Stimulated activated CD8-positive, alpha-beta memory T cell treated with anti-CD3 and anti-CD28 coated beads, Interleukin-2, amount 100 ng/mL, for 1 hour (primary cell): ENCODE measurements around the gene GMPR2.
"Not testable (repeated sequence)": the region's sequence is repeated elsewhere in the genome, so short reads cannot be mapped to it uniquely, and the experiment has no call there.

Source experiments
- DNase-seq, 2 donors: peaks; one replicate each; pipeline ENCODE4 v3.0.0-alpha.2; 2020; ENCODE audit warnings: low read depth in 2 of 2

Gene GMPR2

DNA sequence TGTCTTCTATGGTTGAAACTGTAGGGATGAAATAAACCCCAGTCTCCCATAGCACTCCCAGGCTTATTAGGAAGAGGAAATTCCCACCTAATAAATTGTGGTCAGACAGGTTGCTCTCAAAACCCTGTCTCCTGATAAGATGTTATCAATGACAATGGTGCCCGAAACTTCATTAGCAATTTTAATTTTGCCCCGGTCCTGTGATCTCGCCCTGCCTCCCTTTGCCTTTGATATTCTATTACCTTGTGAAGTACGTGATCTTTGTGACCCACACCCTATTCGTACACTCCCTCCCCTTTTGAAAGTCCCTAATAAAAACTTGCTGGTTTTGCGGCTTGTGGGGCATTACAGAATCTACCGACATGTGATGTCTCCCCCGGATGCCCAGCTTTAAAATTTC is 30.2 kb upstream of the GMPR2 start:
- DNase-seq: not testable (repeated sequence)

- not testable (repeated sequence) for DNase-seq
Observed at GRCh38 chr14:24203249-24203886, 29.4 kb upstream of the GMPR2 start.

DNA sequence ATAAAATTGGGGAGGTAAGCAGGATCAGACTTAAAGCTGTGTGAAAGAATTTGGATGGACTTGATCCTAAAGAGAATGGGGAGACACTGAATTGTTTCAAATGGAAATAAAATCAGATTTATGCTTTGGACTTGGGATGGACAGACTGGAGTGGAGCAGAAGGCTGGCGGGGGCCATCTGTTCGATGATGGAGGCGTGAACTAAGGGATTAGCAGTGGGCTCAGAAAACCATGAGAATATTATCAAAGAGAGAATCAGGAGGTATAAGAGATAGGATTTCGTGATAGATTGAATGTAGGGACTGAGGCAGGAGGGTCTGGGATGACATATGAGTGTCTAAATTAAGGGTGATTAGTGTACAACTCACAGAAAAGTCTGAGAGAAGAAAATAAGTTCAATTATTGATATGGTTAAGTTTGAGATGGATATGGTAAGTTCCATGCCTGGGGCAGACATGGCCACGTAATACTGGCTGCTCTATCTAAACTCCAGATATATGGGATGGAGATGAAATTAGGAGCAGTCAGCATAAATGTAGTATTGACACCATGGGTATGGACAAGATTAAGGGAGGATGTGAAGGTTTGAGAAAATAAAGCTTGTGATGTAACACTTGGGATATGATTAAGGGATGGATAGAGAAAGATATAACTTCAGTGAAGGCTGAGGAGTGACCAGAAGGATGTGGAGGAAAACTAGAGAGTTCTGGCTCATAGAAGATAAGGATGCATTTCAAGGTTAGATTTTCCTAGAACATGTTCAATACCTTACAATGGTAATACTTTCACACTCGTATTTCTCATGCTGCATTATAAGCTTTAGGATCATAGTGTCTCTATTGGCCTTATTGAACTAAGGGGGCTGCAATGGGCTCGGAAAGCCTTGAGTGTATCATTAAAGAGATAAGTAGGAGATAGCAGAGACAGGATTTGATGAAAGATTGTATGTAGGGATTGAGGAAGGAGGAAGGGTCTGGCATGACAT is 28.3 kb upstream of the GMPR2 start:
- DNase-seq: no peak

DNA sequence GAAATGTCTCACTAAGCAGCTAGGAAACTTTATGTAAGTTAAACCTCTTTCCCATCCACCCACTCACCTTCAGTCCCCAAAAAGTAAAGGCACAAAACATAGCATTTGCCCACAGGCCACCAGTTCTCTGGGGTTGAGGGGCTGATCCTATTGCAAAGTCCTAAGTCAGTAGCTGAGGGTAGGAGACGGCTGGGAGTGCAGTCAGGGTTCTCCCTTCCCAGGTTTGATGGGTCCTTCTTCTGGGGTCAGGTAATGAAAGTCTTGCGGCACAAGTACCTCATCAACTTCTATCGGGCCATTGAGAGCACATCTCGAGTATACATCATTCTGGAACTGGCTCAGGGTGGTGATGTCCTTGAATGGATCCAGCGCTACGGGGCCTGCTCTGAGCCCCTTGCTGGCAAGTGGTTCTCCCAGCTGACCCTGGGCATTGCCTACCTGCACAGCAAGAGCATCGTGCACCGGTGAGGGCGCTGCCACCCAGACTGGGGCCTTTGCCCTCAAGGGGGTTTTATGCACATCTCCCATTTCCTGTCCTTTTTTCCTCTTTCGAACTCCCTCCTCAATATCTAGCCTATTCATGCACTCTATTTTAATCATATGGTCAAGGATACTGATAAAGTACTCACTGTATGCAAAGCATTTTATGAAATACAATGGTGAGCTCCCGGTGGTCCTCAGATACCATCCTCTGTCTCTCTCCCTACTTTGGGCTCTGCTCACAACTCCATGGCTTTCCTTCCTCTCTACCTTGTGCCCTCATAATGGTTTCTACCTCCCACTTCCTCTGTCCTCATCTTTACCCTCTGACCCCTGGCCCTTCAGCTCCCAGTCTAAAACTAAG is 26.2 kb upstream of the GMPR2 start:
- DNase-seq: no peak

DNA sequence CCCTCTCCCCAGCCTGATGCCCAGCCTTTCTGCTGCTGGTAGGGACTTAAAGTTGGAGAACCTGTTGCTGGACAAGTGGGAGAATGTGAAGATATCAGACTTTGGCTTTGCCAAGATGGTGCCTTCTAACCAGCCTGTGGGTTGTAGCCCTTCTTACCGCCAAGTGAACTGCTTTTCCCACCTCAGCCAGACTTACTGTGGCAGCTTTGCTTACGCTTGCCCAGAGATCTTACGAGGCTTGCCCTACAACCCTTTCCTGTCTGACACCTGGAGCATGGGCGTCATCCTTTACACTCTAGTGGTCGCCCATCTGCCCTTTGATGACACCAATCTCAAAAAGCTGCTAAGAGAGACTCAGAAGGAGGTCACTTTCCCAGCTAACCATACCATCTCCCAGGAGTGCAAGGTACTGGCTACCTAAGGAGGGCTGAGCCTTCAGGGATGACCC is 25.6 kb upstream of the GMPR2 start:
- no peak for DNase-seq

DNA sequence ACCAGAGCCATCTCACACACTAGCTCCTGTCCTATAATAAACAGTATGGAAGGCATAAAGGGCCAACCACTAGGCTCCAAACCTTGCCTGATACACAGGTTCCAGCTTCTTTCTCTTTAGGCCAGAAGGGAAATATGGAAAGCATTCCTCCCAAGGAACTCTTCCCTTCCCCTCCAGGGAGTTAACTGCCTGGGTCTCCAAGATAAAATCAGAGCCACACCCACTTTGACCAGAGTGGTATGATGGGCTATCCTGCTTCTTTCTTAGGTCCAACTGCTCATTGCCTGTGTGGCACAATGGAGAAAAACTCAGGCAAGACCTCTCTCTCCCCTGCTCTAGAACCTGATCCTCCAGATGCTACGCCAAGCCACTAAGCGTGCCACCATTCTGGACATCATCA is 25.1 kb upstream of the GMPR2 start:
- DNase-seq: no peak

DNA sequence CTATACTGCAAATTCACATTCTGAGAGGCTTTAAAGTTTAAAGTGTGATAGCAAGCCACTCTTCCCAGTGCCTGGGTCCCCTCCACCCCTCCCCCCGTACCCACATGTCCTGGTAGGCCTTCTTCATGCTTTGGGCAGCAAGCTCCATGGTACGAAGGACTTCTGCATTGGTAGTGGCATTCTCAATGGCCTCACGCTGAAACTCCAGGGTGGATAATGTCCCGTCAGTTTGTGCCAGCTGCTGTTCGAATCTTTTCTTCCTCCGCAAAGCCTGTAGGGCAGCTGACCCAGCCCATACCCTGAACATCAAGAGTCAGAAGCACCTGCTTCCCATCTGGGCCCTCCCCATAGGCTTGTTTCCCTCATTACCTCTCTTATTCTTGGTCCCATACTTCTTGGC is 21.4 kb upstream of the GMPR2 start:
- DNase-seq: no peak

- peak; percentile 92 to 93 for DNase-seq
Observed at GRCh38 chr14:24212924-24213865, 19.5 kb upstream of the GMPR2 start, which contains the start of gene CHMP4A. Gene CHMP4A, minus strand, starts transcription at chr14:24213488. Its CDS starts 49 bp downstream, at chr14:24213439.

DNA sequence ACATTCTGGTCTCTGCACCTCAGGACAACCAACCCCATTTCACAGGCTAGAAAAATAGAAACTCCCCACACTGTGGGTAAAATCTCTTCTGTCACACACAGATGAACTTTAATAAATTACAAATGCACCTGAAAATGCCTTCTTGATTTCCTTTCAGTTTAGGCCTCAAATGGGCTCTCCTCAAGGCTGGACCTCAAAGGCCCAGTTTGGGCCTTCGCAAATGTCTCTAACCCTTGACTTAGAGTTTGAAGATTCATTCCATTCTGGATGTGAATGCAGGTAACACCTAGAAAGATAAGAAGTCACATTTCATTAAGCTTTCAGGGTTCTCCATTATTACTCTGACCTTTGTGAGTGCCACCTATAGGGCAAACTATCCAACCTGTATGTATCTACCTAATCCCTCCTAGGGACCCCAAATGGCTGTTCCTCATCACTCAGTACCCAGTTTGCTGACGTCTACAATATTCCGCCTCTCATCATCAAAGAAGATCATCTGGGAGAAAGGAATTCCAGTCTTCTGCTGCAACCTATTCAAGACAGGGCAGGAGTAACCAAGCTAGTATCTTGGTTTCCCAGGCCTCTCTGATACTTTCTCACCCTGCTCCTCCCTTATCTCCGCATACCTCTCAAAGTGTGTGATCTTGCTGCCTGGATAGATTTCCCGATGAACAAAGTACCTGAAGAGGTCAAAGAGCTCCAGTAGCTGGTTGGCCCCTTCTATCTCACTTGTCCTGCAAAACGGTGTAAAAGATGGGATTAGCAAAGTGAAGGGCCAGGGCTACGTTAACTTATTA is 18.7 kb upstream of the GMPR2 start:
- no peak for DNase-seq

DNA sequence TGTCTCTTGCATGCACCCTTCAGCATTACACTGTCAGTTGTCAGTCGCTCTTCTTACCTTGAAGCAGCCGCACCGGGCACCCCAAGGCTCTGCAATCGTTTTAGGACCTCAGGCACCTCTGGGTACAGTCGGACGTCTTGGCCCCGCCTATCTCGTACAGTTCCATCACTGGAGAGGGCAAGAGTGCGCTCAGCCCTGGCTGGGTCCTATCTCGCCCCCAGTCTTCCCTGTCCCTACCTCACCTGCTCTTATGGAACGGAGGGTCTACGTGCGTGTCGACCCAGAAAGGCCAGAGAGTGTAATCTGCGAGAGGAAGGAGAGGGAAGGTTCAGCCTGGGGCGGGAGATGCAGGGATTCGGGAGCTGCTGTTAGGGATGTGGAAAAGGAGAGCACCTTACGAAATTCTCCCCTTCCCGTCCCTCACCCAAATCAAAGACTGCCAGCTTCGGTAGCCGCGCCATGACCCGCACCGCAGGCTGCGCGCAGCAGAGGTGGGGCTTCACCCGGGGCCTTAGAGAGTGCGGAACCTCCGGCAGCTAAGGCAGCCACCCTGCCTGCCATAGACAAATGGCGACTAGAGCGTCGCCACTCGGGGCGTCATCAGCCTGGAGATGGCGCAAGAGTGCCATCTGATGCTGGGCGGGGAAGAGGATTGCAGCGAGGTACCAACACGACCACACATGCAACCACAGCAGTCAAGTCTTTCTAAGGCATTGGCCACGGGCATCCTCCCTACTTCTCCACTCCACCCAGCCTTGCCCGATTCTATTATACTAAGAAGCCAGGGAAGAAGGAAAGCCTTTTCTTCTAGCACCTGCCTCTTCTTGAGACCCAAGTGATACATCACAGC is 17.0 kb upstream of the GMPR2 start, which contains the start of gene MDP1:
Gene MDP1 (minus strand): TSS at position 572 of the 850 bp plus-strand sequence. CDS start 111 bp downstream, at position 461.
- peak; percentile 63 to 75 for DNase-seq

- DNase-seq: no peak
Observed at GRCh38 chr14:24216345-24216699, 16.4 kb upstream of the GMPR2 start.

DNA sequence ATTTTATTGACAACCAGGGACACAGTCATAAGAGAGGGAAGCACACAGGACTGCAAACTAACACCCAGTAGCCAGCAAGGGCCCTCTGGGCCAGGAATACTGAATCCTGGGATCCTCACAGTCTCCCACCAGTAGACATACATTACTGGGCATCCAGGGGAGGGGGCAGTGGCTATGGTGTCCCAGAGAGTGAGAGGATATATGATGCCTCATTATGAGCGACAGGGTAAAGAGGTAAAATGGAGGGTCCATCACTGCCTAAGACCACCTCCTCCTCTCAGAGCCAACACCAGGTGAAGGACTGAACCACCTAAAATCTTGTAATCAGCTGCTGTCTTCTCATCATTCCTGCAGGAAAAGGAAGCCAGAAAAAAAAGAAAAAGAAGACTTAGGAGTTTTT is 15.9 kb upstream of the GMPR2 start:
- not testable (repeated sequence) for DNase-seq

GRCh38 chr14:24219080-24219479 is 13.6 kb upstream of the GMPR2 start:
- no peak for DNase-seq

DNA sequence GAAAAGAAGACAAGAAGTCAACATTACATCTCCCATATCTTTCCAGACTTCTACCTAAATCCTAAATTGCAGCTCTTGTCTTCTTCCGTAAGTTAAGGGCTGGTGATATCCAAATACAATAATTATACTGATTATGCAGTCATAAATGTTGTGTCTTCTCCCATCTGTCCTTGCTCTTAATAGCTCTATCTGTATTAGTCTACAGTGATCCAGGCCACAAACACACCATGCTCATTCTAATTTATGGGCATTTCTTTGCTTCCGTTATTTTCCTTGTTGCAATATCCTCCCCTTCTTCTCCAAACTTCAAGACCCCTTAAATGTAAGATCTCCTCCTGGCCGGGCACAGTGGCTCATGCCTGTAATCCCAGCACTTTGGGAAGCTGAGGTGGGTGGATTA is 13.2 kb upstream of the GMPR2 start:
- DNase-seq: no peak

- DNase-seq: not testable (repeated sequence)
Observed at GRCh38 chr14:24222987-24223386, 9.7 kb upstream of the GMPR2 start.

DNA sequence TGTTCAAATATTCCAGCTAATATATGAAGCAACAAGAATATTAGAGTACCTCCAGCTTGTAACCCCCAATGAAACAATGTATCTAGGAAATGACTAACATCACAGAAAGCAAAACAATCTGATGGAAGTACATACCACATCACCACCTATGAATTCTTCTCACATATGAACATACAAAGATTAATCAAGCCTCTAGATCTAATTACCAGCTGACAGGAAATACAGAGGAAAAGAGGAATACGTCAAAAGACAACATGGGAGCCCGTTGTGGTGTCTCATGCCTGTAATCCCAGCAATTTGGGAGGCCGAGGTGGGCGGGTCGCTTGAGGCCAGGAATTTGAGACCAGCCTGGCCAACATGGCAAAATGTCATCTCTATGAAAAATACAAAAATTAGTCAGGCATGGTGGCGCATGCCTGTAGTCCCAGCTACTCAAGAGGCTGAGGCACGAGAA is 8.1 kb upstream of the GMPR2 start:
- no peak for DNase-seq

- no peak for DNase-seq
Observed at GRCh38 chr14:24226473-24226872, 6.3 kb upstream of the GMPR2 start.

GRCh38 chr14:24228902-24229301 is 3.8 kb upstream of the GMPR2 start:
- DNase-seq: no peak
